ENCODE data around the gene NRCAM.

NRCAM gene

DNA sequence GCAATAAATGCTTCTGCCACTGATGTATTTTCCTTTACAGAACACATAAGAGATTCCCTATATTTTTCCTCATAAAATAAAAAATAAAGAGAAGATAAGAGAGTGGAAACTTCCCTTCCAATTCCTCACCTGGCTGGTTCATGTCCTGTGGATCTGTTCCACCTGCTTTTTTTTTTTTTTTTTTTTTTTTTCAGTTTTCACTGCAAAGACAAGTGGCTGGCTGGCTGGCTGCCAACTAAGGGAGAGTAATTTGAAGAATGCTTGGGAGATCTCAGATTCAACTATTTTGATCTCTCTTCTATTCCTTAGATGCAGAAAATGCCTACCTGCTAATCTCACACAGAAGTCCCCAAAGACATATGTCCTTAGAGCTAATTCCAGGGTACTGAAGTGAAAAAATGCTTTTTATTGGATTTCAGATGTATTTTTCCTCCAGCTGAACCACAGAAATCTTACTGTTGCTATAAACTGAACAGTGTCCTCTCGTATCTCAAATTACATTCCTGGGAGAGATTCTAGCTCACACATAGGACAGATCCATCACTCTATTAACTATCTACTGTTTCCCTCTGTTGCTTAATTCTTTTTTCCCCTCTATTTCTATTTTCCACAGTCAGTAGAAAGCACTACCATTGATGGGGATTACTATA, 120.8 kb downstream of the NRCAM start:
- H3K9me3 Mint-ChIP-seq (ENCODE audit: low read depth), result no peaks in the 10 kb centered on the region
- no peaks in the 10 kb centered on the region for H3K27me3 Mint-ChIP-seq
- no peak overlapping the region for H3K4me3 Mint-ChIP-seq
- peaks cover 4% of the 10 kb centered on the region for H3K36me3 Mint-ChIP-seq
- H3K27ac Mint-ChIP-seq, result no peak overlapping the region
- peaks cover 6% of the 10 kb centered on the region for H3K4me1 Mint-ChIP-seq (ENCODE audit: low read depth)

DNA sequence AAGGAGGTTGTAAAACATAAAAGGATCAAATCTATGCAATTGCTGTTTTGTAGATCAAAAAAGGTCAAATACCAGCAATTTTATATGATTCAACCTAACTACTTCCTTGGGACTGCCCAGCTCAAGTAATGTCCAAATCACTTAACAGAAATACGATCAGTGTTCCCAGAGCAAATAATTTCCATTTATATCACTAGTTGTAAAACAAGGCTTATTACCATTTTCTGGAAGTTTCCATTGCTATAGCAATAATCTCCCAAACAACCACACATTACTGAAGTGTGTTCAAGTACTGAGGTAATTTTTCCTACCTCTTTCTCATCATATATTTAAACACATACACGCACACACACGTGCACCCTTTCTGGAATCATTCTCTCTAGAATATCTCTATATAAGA, 123.3 kb downstream of the NRCAM start:
- H3K27ac Mint-ChIP-seq, result no peak overlapping the region
- H3K36me3 Mint-ChIP-seq, result peaks cover 4% of the 10 kb centered on the region
- H3K4me3 Mint-ChIP-seq, result no peak overlapping the region
- H3K4me1 Mint-ChIP-seq (ENCODE audit: low read depth), result peaks cover 9% of the 10 kb centered on the region
- H3K9me3 Mint-ChIP-seq (ENCODE audit: low read depth), result no peaks in the 10 kb centered on the region
- no peaks in the 10 kb centered on the region for H3K27me3 Mint-ChIP-seq

DNA sequence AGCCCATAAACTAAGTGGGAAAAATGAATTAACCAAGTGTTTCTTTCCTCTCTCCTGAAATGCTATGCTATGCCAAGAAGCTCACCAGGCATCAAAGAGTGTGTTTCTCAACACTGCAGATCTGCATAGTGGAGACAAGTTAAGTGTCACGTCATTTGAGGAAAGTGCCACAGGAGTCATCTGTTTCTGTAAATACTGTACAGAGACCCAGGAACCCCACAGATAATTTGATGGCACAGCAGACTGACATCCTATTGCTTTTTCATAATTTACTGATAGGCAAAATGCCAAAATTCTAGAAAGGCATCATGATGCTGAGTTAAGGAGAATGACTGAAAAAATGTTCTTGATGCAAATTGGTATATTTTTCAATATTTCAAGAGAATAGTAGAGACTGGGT, 124.3 kb downstream of the NRCAM start:
- H3K4me3 Mint-ChIP-seq, result no peak overlapping the region
- H3K4me1 Mint-ChIP-seq (ENCODE audit: low read depth), result peaks cover 9% of the 10 kb centered on the region
- H3K27ac Mint-ChIP-seq, result no peak overlapping the region
- H3K9me3 Mint-ChIP-seq (ENCODE audit: low read depth), result no peaks in the 10 kb centered on the region
- H3K36me3 Mint-ChIP-seq, result peaks cover 4% of the 10 kb centered on the region
- no peaks in the 10 kb centered on the region for H3K27me3 Mint-ChIP-seq

DNA sequence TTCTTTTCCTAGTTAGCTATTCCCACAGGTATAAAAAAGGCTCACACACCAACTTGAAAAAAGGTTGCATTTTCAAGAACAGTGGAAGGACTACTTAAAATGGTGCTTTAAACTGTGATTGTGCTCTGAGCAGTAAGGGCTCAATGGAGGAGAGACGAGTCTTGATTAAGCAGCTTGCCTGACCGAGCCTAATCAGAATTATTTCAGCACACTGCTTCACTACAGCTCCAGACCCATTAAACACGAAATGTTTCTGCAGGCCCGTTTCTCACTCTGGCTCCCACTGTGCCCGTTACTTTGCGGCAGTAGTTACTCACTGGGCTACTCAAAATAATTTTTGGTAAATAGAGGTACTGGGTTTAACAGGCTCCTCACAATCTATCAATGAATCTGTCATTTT, 126.0 kb downstream of the NRCAM start:
- H3K4me3 Mint-ChIP-seq, result no peak overlapping the region
- H3K36me3 Mint-ChIP-seq, result peaks cover 8% of the 10 kb centered on the region
- no peaks in the 10 kb centered on the region for H3K27me3 Mint-ChIP-seq
- no peaks in the 10 kb centered on the region for H3K9me3 Mint-ChIP-seq (ENCODE audit: low read depth)
- no peak overlapping the region for H3K27ac Mint-ChIP-seq
- peaks cover 17% of the 10 kb centered on the region for H3K4me1 Mint-ChIP-seq (ENCODE audit: low read depth)

GRCh38 chr7:108329514-108329913, 126.7 kb downstream of the NRCAM start:
- peaks cover 17% of the 10 kb centered on the region for H3K4me1 Mint-ChIP-seq (ENCODE audit: low read depth)
- H3K4me3 Mint-ChIP-seq, result no peak overlapping the region
- H3K27me3 Mint-ChIP-seq, result no peaks in the 10 kb centered on the region
- H3K27ac Mint-ChIP-seq, result no peak overlapping the region
- no peaks in the 10 kb centered on the region for H3K9me3 Mint-ChIP-seq (ENCODE audit: low read depth)
- H3K36me3 Mint-ChIP-seq, result peaks cover 8% of the 10 kb centered on the region

GRCh38 chr7:108328174-108328651, 128.0 kb downstream of the NRCAM start:
- peaks cover 16% of the 10 kb centered on the region for H3K4me1 Mint-ChIP-seq (ENCODE audit: low read depth)
- no peak overlapping the region for H3K27ac Mint-ChIP-seq
- no peaks in the 10 kb centered on the region for H3K9me3 Mint-ChIP-seq (ENCODE audit: low read depth)
- no peak overlapping the region for H3K4me3 Mint-ChIP-seq
- no peaks in the 10 kb centered on the region for H3K27me3 Mint-ChIP-seq
- H3K36me3 Mint-ChIP-seq, result peaks cover 7% of the 10 kb centered on the region

- Mint-ChIP-seq H3K9me3 (ENCODE audit: low read depth) (no peaks in the 10 kb centered on the region), H3K27ac (no peak overlapping the region), H3K4me1 (ENCODE audit: low read depth) (peaks cover 13% of the 10 kb centered on the region), H3K27me3 (no peaks in the 10 kb centered on the region), H3K4me3 (no peak overlapping the region), H3K36me3 (peaks cover 6% of the 10 kb centered on the region)
Observed at GRCh38 chr7:108327353-108327752, 128.9 kb downstream of the NRCAM start.

- Mint-ChIP-seq H3K4me3 (no peak overlapping the region), H3K4me1 (ENCODE audit: low read depth) (peaks cover 13% of the 10 kb centered on the region), H3K27me3 (no peaks in the 10 kb centered on the region), H3K36me3 (peaks cover 4% of the 10 kb centered on the region), H3K9me3 (ENCODE audit: low read depth) (no peaks in the 10 kb centered on the region), H3K27ac (no peak overlapping the region)
Observed at GRCh38 chr7:108326938-108327337, 129.3 kb downstream of the NRCAM start.

- H3K27ac Mint-ChIP-seq, result no peak overlapping the region
- H3K4me3 Mint-ChIP-seq, result no peak overlapping the region
- H3K27me3 Mint-ChIP-seq, result no peaks in the 10 kb centered on the region
- H3K9me3 Mint-ChIP-seq (ENCODE audit: low read depth), result no peaks in the 10 kb centered on the region
- peaks cover 13% of the 10 kb centered on the region for H3K4me1 Mint-ChIP-seq (ENCODE audit: low read depth)
- peaks cover 10% of the 10 kb centered on the region for H3K36me3 Mint-ChIP-seq
Observed at GRCh38 chr7:108324053-108325038, 131.9 kb downstream of the NRCAM start.

DNA sequence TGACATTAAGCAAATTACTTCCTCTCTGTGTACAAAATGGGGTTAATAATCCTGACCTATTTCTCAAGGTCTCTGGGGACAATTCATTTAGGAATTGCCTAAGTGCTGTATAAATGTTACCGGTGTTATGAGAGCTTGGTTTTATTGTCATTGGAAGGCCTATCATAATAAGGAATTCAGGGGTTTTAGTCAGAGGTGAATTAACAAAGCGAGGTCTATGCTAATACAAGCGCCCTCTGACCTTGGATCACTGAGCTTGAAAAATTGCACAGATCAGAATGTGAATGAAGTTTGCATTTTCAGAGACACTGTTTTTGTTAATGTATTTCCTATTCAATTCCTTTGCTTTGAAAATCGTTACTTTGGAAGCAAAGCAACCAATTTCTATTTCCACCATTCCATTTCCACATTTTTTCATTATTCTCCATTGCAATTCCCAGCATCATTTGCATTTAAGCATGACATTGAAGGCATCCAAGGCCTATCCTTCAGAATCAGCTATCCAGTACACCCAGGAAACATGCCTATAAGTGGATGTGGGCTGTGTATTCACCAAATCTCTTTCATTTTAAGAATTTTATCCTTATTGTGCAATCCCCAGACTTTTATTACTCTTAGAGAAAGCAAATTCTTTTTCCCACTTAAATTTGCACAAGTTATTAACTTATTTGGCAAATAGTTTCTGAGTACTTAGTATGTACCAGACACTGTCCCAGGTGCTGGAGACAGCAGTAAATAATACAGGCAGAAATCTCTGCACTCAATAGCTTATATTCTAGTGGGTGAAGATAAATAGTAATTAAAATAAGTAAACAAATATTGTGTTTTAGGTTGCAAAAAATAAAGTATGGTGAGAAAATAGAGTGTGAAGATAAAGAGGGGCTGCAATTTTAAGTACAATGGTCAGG, 133.1 kb downstream of the NRCAM start:
- Mint-ChIP-seq H3K4me1 (ENCODE audit: low read depth) (peaks cover 13% of the 10 kb centered on the region), H3K4me3 (no peak overlapping the region), H3K9me3 (ENCODE audit: low read depth) (no peaks in the 10 kb centered on the region), H3K36me3 (peaks cover 15% of the 10 kb centered on the region), H3K27me3 (no peaks in the 10 kb centered on the region), H3K27ac (no peak overlapping the region)

DNA sequence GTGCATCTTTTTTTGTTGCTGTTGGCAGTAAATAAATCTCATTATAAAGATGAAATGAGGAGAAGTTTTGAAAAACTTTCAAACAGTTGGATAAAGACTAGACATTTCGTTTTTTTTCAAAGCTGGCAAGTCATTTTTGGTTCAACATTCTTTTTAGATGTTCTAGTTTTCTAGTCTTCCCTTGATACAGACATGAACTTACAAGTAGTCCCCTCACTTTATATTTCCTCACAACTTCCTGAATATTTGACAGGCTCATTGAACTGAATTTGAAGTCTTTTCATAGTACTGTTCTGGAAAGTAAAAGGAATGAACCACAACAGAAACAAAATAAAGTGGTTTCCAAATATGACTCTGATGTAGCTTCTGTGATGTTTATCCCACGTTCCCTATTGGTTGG, 134.2 kb downstream of the NRCAM start:
- Mint-ChIP-seq H3K27ac (no peak overlapping the region), H3K9me3 (ENCODE audit: low read depth) (no peaks in the 10 kb centered on the region), H3K4me1 (ENCODE audit: low read depth) (peaks cover 11% of the 10 kb centered on the region), H3K36me3 (peaks cover 18% of the 10 kb centered on the region), H3K27me3 (no peaks in the 10 kb centered on the region), H3K4me3 (no peak overlapping the region)

GRCh38 chr7:108321359-108321758, 134.9 kb downstream of the NRCAM start:
- no peaks in the 10 kb centered on the region for H3K27me3 Mint-ChIP-seq
- H3K4me1 Mint-ChIP-seq (ENCODE audit: low read depth), result peaks cover 9% of the 10 kb centered on the region
- H3K9me3 Mint-ChIP-seq (ENCODE audit: low read depth), result no peaks in the 10 kb centered on the region
- no peak overlapping the region for H3K27ac Mint-ChIP-seq
- peaks cover 22% of the 10 kb centered on the region for H3K36me3 Mint-ChIP-seq
- H3K4me3 Mint-ChIP-seq, result no peak overlapping the region

DNA sequence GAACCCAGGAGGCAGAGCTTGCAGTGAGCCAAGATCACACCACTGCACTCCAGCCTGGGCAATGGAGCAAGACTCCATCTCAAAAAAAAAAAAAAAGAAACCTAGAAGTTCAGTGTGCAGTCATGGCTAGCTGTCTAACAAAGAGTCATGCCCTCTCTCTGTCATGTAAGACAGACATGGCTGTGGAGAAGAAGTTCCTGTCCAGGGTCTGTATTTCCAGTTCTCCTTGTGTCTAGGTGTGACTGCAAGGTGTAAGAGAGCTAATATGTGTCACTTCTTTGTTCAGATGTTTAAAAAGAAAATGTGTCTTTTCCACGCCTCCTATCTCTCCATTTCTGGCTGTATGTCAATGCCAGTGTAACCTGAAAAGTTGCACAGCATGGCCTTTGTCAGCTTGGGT, 139.5 kb downstream of the NRCAM start:
- Mint-ChIP-seq H3K36me3 (peaks cover 24% of the 10 kb centered on the region), H3K27me3 (no peaks in the 10 kb centered on the region), H3K27ac (no peak overlapping the region), H3K9me3 (ENCODE audit: low read depth) (no peaks in the 10 kb centered on the region), H3K4me1 (ENCODE audit: low read depth) (peaks cover 3% of the 10 kb centered on the region), H3K4me3 (no peak overlapping the region)

DNA sequence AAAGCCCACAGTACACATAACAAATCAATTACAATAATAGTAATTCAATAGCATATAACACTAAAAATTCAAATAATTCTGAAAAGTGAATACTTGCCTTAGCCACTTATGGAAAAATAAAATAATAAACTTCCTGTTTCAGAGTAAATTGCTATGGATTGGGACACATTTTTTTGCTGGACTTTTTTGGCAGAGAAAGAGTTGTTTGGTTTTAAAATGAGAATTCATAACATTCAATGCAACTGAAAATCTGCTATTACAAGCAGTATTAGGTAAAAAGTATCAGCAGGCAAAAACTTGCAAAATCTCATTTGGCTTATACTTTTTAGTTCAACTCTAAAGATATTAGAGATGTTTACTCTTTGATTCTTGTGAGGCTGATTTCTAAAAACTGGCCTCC, 141.7 kb downstream of the NRCAM start:
- H3K4me3 Mint-ChIP-seq, result no peak overlapping the region
- no peak overlapping the region for H3K27ac Mint-ChIP-seq
- H3K9me3 Mint-ChIP-seq (ENCODE audit: low read depth), result no peaks in the 10 kb centered on the region
- H3K4me1 Mint-ChIP-seq (ENCODE audit: low read depth), result peaks cover 13% of the 10 kb centered on the region
- H3K36me3 Mint-ChIP-seq, result peaks cover 28% of the 10 kb centered on the region
- H3K27me3 Mint-ChIP-seq, result no peaks in the 10 kb centered on the region

Data from activated naive CD8-positive, alpha-beta T cell (primary cell).